22Rv1 (cell line): ENCODE measurements around the gene FRAS1.

Experiments
- CTCF ChIP-seq: fragments of 450-650 bp; IDR thresholded peaks from 2 replicates; pipeline ENCODE4 v1.5.1; 2017; ENCODE audit warnings: mild to moderate bottlenecking
- ZFX ChIP-seq: fragments of 450-650 bp; IDR thresholded peaks from 2 replicates; pipeline ENCODE4 v1.6.1; 2017; ENCODE audit warnings: antibody characterized with exemption, borderline replicate concordance

- TF ChIP-seq CTCF (no peak), ZFX (no peak)
Measured at GRCh38 chr4:78363031-78363570, 306.0 kb downstream of the FRAS1 start.
